GM12874 (cell line): ENCODE data around the gene TRHDE.

Experiments used
- TF ChIP-seq, protein P1 (sequence below): IDR thresholded peaks from 2 replicates; pipeline ENCODE4 v1.5.1; 2011; ENCODE audit warnings: low read depth, mild to moderate bottlenecking, control low read depth, low read length, moderate library complexity; ENCODE audit not compliant: insufficient read depth

TRHDE gene

GRCh38 chr12:72311946-72312345, 39.8 kb downstream of the TRHDE start:
- TF ChIP-seq, protein P1, sequence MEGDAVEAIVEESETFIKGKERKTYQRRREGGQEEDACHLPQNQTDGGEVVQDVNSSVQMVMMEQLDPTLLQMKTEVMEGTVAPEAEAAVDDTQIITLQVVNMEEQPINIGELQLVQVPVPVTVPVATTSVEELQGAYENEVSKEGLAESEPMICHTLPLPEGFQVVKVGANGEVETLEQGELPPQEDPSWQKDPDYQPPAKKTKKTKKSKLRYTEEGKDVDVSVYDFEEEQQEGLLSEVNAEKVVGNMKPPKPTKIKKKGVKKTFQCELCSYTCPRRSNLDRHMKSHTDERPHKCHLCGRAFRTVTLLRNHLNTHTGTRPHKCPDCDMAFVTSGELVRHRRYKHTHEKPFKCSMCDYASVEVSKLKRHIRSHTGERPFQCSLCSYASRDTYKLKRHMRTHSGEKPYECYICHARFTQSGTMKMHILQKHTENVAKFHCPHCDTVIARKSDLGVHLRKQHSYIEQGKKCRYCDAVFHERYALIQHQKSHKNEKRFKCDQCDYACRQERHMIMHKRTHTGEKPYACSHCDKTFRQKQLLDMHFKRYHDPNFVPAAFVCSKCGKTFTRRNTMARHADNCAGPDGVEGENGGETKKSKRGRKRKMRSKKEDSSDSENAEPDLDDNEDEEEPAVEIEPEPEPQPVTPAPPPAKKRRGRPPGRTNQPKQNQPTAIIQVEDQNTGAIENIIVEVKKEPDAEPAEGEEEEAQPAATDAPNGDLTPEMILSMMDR: no peak

DNA sequence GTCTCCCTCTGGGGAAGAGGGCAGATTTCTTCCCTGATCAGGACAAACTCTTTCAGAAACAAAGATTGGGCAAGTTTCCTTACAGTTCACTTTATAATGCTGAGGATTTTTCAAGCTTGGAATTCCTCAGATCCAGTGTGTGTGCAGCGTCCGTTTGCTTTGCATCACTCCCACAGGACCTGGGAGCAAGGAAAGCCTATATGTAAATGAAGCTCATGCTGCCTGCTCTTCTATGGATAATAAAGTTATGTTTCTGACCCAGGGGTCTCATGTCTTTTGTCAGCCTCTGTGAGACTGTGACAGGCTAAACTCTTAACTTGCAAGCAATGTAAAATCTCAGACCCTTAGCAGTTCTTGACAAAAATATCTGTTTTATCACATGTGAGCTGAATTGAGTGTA, 41.6 kb downstream of the TRHDE start:
- TF ChIP-seq, protein P1: no peak

- TF ChIP-seq, protein P1: no peak
Measured at GRCh38 chr12:72315858-72316257, 43.7 kb downstream of the TRHDE start.

DNA sequence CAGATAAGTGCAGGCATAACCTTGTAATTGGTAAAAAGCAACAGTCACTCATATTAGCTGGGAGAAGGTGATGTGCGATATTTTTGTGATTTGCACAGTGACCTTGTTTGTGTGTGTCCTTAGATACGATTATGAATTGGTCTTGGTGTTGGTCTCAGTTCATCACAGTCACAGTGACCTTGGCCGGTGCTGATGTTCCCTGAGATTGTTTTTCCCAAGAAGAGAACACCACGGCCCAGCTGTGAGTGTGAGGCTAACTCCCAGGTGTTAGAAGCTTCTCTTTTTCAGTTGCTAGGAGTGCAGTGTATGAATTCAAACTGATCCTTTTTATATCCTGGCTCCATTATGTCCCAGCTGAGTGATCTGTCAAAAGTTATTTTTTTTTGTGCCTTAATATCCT, 46.2 kb downstream of the TRHDE start:
- TF ChIP-seq, protein P1: no peak

DNA sequence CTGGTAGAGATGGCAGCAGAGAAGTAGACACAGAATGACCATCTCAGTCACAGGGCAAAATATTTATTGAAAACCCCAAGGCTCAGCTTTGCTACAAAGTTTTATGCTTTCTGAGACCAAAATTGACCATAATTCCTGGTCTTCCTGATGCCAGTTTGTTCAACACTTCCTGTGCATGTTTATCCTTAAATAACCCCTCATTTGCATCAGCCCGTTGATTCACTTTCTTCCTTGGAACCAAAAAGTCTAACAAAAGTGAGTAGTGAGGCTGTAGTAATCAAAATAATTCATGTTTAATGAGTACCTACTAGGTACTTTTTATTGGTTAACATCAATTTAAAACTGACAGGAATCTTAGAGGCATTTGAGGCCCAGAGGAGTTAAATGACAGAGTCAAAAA, 51.7 kb downstream of the TRHDE start:
- TF ChIP-seq, protein P1: no peak

DNA sequence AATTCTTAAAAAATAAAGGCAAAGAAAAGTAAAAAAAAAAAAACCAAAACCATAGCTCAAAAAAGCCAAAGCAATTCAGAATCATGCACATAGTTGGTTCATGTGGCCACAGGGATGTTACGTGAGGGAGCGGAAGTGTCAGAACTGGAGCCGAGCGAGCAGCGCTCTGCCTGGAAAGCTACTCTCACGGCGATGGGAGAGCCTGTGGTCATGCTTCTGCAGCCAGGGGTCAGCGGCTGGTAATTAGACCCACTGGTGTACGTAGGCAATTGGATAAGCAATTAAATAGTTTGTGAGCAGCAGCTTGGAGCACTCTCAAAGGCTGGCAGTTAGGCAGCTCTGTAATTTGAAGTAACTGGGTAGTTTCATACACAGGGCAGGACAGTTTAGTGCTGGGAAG, 58.1 kb downstream of the TRHDE start:
- TF ChIP-seq, protein P1: no peak

DNA sequence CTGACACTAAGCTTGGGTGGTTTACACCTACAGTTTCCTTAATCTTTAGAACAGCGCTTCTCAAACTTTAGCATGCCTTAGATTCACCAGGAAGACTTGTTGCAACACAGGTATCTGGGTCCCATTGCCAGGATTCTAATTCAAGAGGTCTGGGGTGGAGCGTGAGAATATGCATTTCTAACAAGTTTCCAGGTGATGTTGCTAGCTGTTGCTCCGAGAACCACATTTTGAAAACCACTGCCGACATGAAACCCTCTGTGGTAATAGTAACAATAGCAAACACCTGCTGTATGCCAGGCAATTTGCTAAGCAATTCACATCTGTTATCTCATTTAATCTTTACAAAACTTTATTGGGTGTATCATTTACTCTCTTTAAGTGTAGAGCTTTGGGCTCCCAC, 58.6 kb downstream of the TRHDE start:
- TF ChIP-seq, protein P1: no peak

DNA sequence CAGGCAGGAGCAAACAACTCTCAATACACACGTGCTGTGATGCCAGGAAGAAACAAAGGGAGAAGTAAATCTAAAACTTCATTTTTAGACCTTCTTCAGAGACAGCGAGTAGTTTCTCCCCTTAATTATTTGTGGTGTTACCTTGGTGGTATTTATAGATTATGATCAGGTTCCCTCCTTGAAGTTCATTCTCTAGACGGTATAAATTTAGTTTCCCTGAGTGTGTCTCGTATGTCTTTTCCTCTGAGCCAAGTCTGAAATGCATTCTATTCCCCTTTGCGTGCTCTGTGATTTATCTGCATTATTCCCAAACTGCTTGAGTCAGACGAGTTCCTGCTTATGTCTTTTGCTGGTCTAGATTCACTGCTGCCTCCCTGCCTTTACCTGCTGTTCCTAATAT, 65.2 kb downstream of the TRHDE start:
- TF ChIP-seq, protein P1: no peak
